WTC11 (cell line): ENCODE data around the gene CEMIP. TPM values are rescaled to one million over a fixed set of nuclear protein-coding genes. Genes with fewer than 3 reads are reported as not detected.

Experiments
- ATF1 ChIP-seq: sonication (generic); formaldehyde crosslinking; IDR thresholded peaks from 2 replicates; pipeline ENCODE4 v1.8.1; 2023; ENCODE audit warnings: mild to moderate bottlenecking, moderate library complexity, missing genetic modification reagents
- ETV6 ChIP-seq: sonication (generic); formaldehyde crosslinking; IDR thresholded peaks from 2 replicates; pipeline ENCODE4 v1.8.1; 2022; ENCODE audit warnings: mild to moderate bottlenecking, missing genetic modification reagents
- GRHL2 ChIP-seq: fragments of 250-450 bp; sonication (Bioruptor Pico); IDR thresholded peaks from 2 replicates; pipeline ENCODE4 v1.8.0; 2022; ENCODE audit warnings: mild to moderate bottlenecking, moderate library complexity; ENCODE audit not compliant: insufficient replicate concordance, severe bottlenecking
- HMGA2 ChIP-seq: fragments of 250-450 bp; sonication (Bioruptor Pico); IDR thresholded peaks from 2 replicates; pipeline ENCODE4 v1.4.0; 2021; ENCODE audit warnings: mild to moderate bottlenecking, moderate library complexity
- JUN ChIP-seq: sonication (generic); formaldehyde crosslinking; IDR thresholded peaks from 2 replicates; pipeline ENCODE4 v1.8.0; 2023; ENCODE audit warnings: mild to moderate bottlenecking, missing genetic modification reagents
- MAX ChIP-seq: sonication (generic); formaldehyde crosslinking; IDR thresholded peaks from 2 replicates; pipeline ENCODE4 v1.8.0; 2022; ENCODE audit warnings: mild to moderate bottlenecking, missing genetic modification reagents
- NR2C2 ChIP-seq: sonication (generic); formaldehyde crosslinking; IDR thresholded peaks from 2 replicates; pipeline ENCODE4 v1.8.0; 2022; ENCODE audit warnings: mild to moderate bottlenecking, missing genetic modification reagents
- RELA ChIP-seq: sonication (generic); formaldehyde crosslinking; IDR thresholded peaks from 2 replicates; pipeline ENCODE4 v1.8.1; 2022; ENCODE audit warnings: missing genetic modification reagents, mild to moderate bottlenecking, borderline replicate concordance
- TCF7 ChIP-seq: sonication (generic); formaldehyde crosslinking; IDR thresholded peaks from 2 replicates; pipeline ENCODE4 v1.8.0; 2022; ENCODE audit warnings: mild to moderate bottlenecking, low read depth, missing genetic modification reagents, moderate library complexity
- USF2 ChIP-seq: sonication (generic); formaldehyde crosslinking; IDR thresholded peaks from 2 replicates; pipeline ENCODE4 v1.8.1; 2023; ENCODE audit warnings: mild to moderate bottlenecking, missing genetic modification reagents, moderate library complexity
- ZBTB21 ChIP-seq: sonication (generic); formaldehyde crosslinking; IDR thresholded peaks from 2 replicates; pipeline ENCODE4 v1.8.1; 2023; ENCODE audit warnings: mild to moderate bottlenecking, missing genetic modification reagents, borderline replicate concordance
- ZNF232 ChIP-seq: sonication (generic); formaldehyde crosslinking; IDR thresholded peaks from 2 replicates; pipeline ENCODE4 v1.8.0; 2022; ENCODE audit warnings: mild to moderate bottlenecking, missing genetic modification reagents
- ZNF281 ChIP-seq: sonication (generic); formaldehyde crosslinking; IDR thresholded peaks from 2 replicates; pipeline ENCODE4 v1.8.0; 2023; ENCODE audit warnings: mild to moderate bottlenecking, missing genetic modification reagents
- ZNF317 ChIP-seq: sonication (generic); formaldehyde crosslinking; IDR thresholded peaks from 2 replicates; pipeline ENCODE4 v1.8.1; 2023; ENCODE audit warnings: low read depth, mild to moderate bottlenecking, moderate library complexity, missing genetic modification reagents, borderline replicate concordance
- ZNF425 ChIP-seq: fragments of 250-450 bp; sonication (Bioruptor Pico); conservative IDR thresholded peaks from 2 replicates; pipeline ENCODE4 v1.9.0; 2021; ENCODE audit warnings: mild to moderate bottlenecking
- microRNA-seq: library from miRNA; unstranded; fragments of <30 nt; microRNA quantifications from one replicate; pipeline ENCODE4 v1.2.0, GENCODE V29; 2022; ENCODE audit warnings: borderline number of aligned reads
- total RNA-seq: library from RNA; stranded (reverse); gene quantifications from 3 replicates; pipeline ENCODE4 v1.2.3, GENCODE V29; 2021

CEMIP gene
- total RNA-seq, 1 experiment from 2014 or later, result 0.87 TPM

GRCh38 chr15:81000624-81001151, 221.5 kb downstream of the CEMIP start, which contains the start of gene TLNRD1 (continued):
- TF ChIP-seq GRHL2 (no peak), TCF7 (CRISPR knock-in tag) (no peak), ZNF232 (no peak), JUN (no peak), MAX (CRISPR knock-in tag) (peak; percentile 71), ZNF317 (CRISPR knock-in tag) (no peak), ZNF281 (CRISPR knock-in tag) (0 out of 2 replicates have a peak, but pooled peaks have one; percentile 29), ETV6 (CRISPR knock-in tag) (peak; percentile 52; the same call in 1 of the 2 replicates), USF2 (CRISPR knock-in tag) (no peak), RELA (CRISPR knock-in tag) (peak; percentile 75; the same call in 1 of the 2 replicates), ZNF425 (CRISPR knock-in tag) (no peak), HMGA2 (no peak), ZBTB21 (no peak), ATF1 (no peak), NR2C2 (CRISPR knock-in tag) (no peak)
- TF ChIP-seq, all 79 proteins: peak for 20

Small RNAs within 50 kb of the gene (microRNA-seq; reads per million reads assigned to microRNA genes)
- gene MIR4514 (not detected), gene MIR549A (not detected)

Other genes starting within 250 kb of the CEMIP start
- gene ABHD17C, start 84.1 kb upstream of the CEMIP start, total RNA-seq, result 23.6 to 29.0 TPM (median 23.6 TPM) in 3 replicates
- 26.9 to 28.3 TPM (median 27.9 TPM) in 3 replicates for gene MESD, start 210.4 kb downstream of the CEMIP start, total RNA-seq
- 21.4 to 26.7 TPM (median 22.3 TPM) in 3 replicates for gene TLNRD1, start 221.6 kb downstream of the CEMIP start, total RNA-seq